Epithelial cell of esophagus (primary cell): ENCODE data around the gene NYNRIN.
A peak's percentile ranks its signal among the peaks of the same experiment; 100 is the strongest.
"Not testable (repeated sequence)": the region's sequence is repeated elsewhere in the genome, so short reads cannot be mapped to it uniquely, and the experiment has no call there.

ENCODE experiments used
- DNase-seq: peaks from one replicate; pipeline ENCODE4 v3.0.0; 2010; ENCODE audit warnings: low read depth
- H3K4me3 ChIP-seq: 2 replicates; pipeline ENCODE4 v1.5.1; 2011; ENCODE audit warnings: mild to moderate bottlenecking, low read length, control low read depth
- CTCF ChIP-seq: IDR thresholded peaks from 2 replicates; pipeline ENCODE4 v1.5.1; 2011; ENCODE audit warnings: low read depth, mild to moderate bottlenecking, low read length, control low read depth, inconsistent platforms; ENCODE audit not compliant: insufficient read depth; ENCODE audit errors: missing control alignments

Gene NYNRIN

GRCh38 chr14:24443053-24443665 lies 44.4 kb downstream of the NYNRIN start:
- DNase-seq = peak; percentile 14
- TF ChIP-seq CTCF = no peak
- peak overlapping the region; percentile 94 for H3K4me3 ChIP-seq

- DNase-seq, H3K4me3 ChIP-seq: not testable (repeated sequence)
Observed at GRCh38 chr14:24450828-24451227, 52.0 kb downstream of the NYNRIN start.

GRCh38 chr14:24456980-24457379 lies 58.2 kb downstream of the NYNRIN start:
- peak; percentile 45 for DNase-seq
- no peak overlapping the region for H3K4me3 ChIP-seq
- no peak for TF ChIP-seq CTCF

GRCh38 chr14:24458736-24459135 lies 59.9 kb downstream of the NYNRIN start:
- TF ChIP-seq CTCF = no peak
- no peak overlapping the region for H3K4me3 ChIP-seq
- no peak for DNase-seq

GRCh38 chr14:24459331-24459730 lies 60.5 kb downstream of the NYNRIN start:
- no peak for DNase-seq
- H3K4me3 ChIP-seq = no peak overlapping the region
- TF ChIP-seq CTCF = no peak

- DNase-seq = peak; percentile 73
- H3K4me3 ChIP-seq = no peak overlapping the region
- TF ChIP-seq CTCF = no peak
Observed at GRCh38 chr14:24461336-24461735, 62.5 kb downstream of the NYNRIN start.

- DNase-seq = no peak
- no peak overlapping the region for H3K4me3 ChIP-seq
- TF ChIP-seq CTCF = no peak
Observed at GRCh38 chr14:24463017-24463883, 64.4 kb downstream of the NYNRIN start.
